GM19467 (cell line): Measurements from ENCODE around the gene PEX14.

Source experiments
- ATAC-seq: cut with Tn5 transposase; IDR thresholded peaks from one replicate; pipeline ENCODE4 v1.9.1; 2021; ENCODE audit warnings: mild to moderate bottlenecking, moderate library complexity; ENCODE audit not compliant: unreplicated experiment

The PEX14 gene

GRCh38 chr1:10615332-10615731 lies 140.6 kb downstream of the PEX14 start:
- ATAC-seq: no peak

GRCh38 chr1:10615932-10616671 lies 141.4 kb downstream of the PEX14 start:
- no peak for ATAC-seq

- no peak for ATAC-seq
Measured at GRCh38 chr1:10616696-10617095, 141.9 kb downstream of the PEX14 start.

GRCh38 chr1:10617318-10617717 lies 142.6 kb downstream of the PEX14 start:
- ATAC-seq: no peak

DNA sequence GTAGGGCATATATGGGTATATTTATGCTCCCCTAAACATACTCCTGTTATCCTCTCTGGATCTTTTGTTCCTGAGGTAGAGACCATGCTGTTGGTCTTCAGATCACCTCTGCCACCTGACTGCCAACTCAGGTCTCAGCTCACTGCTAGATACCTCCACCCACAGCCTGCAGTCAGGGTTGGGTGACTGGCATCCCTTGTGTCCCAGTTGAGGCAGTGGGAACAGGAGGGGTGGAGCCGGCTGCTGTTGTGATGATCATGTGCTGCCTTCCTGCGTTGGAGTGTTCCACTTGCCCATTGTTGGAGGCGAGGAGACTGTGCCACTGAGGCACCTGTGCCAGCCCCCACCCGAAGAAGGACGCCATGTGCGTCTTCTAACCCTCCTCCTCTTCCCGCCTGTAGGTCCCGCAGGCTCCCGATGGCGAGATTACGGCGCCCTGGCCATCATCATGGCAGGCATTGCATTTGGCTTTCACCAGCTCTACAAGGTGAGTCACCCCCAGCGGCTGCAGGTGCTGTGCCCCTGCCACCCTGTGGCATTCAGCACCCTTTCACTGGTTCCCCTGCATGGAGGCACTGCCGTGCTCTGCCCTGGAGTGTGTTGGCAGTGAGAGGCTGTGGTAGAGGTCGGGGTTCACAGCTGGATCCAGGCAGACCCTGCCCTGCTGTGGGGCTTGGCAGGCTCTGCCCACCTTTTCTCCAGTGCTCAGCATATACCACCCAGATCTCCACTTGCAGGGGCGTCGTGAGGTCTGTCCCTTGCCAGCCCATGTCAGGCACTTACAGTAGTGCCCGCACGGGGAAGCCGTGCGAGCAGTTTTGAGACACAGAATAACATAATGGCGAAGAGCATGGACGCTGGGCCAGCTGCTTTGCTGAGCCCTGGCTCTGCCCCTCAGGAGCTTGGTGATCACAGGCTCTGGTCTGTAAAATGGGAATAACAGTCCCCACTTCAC lies 143.5 kb downstream of the PEX14 start:
- no peak for ATAC-seq

DNA sequence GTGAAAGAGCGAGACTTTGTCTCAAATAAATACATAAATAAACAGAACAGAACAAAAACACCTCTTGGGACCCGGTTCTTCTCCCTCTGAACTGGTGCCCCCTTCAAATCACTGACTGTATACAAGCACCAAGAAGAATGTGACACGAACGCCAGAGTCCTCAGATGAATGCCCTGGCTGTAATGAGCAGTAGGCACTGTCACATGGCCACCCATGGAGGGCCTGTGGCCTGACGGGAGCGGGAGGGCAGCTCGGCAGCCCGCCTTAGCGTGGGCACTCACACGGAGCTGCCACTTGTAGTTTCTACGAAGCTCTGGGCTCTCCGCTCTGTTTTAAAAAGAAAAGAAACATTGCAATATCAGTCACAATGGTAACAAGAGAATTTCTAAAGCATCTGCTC lies 146.0 kb downstream of the PEX14 start:
- no peak for ATAC-seq

DNA sequence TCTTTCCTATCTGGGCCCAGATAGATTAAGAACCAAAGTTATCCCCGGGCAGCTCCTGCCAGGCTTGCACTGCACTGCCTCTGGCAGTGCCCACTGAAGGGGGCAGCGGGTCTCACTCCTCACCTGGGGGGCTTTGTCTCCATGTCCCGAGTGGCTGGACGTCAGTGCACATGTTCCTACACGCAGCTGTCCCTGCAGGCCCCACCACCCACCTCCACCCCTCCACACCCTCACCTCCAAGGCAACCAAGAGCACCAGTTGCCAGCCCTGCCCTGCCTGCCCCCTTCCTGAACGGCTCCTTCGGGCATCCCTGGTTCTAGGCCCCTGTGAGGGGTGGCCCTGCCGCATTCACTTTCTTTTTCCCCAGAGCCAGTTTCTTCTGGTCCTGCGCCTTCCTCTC lies 147.2 kb downstream of the PEX14 start:
- ATAC-seq: no peak

DNA sequence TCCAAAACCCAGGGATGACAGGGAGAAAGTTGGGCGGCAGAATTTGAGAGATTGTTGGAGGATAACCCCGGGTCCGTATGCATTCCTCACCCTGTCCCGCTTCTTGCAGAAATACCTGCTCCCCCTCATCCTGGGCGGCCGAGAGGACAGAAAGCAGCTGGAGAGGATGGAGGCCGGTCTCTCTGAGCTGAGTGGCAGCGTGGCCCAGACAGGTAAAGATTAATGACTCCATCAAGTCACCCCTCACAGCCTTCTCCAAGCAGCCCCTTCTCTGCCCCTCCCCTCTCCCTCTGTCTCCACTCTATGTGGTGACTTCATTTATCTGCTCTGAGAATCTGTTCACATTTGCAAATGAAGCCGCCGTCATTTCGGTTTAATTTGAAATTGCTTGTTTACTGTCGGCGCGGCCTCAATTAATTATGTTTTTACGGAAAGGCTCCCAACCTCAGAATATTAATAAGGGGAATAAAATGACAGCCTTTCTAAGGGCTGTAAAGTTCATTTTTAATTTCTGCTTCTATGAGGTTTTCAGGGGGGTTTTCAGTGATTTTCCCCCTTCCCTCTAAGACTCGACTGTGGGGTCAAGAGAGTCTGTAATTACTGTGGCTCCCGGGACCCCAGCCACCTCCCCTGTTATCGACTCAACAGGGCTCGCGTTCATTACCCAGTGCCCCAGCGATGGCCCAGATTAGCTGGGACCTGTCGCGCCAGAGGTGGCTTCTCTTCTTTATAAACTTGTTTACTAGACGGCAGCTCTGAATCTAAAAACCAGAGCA lies 148.3 kb downstream of the PEX14 start:
- ATAC-seq: no peak

DNA sequence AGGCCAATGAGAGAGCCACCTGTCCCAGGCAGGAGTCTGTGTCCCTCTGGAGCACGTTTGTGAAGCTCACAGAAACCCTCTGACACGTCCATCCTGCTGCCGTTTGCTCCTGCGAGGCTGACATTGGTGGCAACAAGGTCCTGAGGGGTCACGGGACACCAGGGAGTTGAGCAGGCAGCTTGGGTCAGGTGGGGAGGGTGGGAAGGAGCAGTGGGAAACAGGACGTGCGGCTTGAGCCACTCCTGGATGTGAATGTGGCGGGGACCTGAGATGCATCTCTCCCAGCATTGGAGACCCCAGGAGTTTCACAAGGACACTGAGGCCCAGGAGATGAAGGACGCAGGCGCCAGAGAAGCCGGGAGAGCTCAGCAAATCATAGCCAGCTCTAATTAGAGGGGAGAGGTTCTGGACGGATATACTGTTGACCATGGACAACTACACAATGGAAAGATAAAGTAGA lies 149.0 kb downstream of the PEX14 start:
- ATAC-seq: no peak

DNA sequence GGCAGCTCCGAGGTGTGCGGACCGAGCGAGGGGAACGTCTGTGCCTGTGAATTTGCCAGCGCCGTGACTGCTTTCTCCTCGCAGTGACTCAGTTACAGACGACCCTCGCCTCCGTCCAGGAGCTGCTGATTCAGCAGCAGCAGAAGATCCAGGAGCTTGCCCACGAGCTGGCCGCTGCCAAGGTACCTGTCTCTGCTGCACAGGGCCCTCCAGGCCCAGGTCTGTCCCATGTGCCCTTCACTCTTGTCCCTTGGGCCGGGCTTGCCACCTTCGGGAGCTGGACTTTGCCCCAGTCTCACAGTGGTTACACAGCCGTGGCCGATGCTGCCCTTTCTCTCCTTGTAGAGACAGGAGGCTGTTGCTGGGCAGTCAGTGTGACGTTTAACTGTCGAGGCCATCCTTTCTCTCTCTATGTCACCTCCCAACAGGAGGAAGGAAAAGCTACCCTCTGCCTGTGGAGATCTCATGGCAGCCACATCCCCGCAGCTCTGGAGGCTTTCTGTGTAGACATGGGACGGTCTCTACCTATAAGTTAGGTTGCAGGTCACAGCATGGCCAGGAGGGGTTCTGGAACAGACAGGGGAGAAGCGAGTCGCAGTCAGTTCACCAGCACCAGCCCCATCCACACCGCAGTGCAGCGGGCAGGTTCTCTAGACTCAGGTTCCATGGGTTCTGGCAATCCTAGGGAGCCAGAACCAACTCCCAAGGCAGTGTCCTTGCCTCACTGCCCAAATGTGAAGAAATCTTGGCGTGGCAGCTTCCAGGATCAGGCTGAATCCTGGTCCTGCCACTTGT lies 149.7 kb downstream of the PEX14 start:
- no peak for ATAC-seq

DNA sequence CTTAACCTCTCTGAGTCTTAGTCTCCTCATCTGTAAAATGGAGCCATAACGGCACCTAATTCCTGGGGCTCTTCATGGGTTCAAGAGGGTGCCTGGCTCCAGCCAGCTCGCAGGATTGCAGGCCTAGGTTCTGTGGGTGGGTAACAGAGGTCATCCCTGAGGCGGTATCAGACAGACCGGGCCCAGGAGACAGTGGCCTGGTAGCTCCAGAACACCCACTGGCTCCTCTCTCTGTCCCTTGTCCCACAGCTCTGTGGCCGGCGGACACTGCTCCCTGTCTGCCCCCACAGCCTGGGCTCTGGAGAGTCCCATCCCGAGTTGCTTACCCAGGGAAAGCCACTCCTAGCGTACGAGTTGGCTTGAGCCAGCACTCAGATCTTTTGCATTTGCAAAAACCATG lies 150.3 kb downstream of the PEX14 start:
- ATAC-seq: no peak

- ATAC-seq: no peak
Measured at GRCh38 chr1:10625554-10625953, 150.8 kb downstream of the PEX14 start.

GRCh38 chr1:10626131-10626731 lies 151.5 kb downstream of the PEX14 start:
- no peak for ATAC-seq

GRCh38 chr1:10626791-10627410 lies 152.2 kb downstream of the PEX14 start:
- no peak for ATAC-seq

GRCh38 chr1:10628685-10629084 lies 153.9 kb downstream of the PEX14 start:
- ATAC-seq: no peak

DNA sequence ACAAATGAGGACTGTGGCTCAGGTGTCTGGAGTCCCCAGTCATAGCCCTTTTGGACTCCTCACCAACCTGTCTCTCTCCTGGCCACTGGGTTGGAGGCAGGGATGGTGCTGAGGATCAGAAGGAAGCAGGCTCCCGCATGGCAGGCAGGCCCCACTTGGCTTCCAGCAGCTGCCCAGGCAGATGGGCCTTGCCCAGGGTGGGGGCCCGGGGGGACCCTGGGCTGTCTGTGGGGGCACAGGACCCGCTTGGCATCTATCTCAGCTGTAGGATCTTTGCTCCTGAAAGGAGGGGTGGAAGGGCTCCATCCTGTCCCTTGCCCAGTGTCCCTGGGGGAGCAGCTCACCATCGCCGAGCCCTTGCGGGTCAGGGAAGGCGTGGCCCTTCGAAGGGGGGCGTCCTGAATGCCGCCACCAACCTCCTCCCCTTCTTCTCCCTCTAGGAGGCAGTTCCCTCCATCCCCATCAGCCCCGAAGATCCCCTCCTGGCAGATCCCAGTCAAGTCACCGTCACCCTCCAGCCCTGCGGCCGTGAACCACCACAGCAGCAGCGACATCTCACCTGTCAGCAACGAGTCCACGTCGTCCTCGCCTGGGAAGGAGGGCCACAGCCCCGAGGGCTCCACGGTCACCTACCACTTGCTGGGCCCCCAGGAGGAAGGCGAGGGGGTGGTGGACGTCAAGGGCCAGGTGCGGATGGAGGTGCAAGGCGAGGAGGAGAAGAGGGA lies 154.5 kb downstream of the PEX14 start:
- no peak for ATAC-seq

DNA sequence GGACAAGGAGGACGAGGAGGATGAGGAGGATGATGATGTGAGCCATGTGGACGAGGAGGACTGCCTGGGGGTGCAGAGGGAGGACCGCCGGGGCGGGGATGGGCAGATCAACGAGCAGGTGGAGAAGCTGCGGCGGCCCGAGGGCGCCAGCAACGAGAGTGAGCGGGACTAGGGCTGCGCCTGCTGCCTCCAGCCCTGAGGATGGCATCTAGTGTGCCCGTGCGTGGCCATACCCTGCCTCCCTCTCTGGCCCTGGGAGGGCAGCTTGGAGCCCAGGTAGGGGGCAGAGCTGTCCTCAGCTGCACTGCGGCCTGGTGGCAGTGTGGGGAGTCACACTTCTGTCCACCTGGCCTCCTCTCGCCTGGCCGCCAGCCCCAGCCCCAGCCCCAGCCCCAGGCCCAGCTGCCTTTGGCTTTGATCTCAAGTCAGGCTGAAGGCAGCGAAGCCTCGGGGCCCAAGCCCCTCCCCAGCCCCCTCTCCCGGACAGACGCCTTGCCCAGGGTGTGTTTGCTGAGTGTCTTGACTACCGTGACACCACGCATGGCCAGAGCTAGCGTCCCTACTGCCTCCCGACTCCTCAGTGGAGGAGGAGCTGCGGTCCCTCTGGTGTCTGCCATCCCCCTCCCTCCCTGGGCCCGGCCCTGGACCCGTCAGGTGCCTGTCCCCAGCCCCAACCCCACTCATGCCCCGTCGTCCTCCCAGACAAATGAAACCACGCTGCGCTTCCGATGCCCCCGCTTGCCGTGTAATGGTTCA lies 155.2 kb downstream of the PEX14 start:
- ATAC-seq: no peak

GRCh38 chr1:10630661-10631120 lies 155.9 kb downstream of the PEX14 start:
- no peak for ATAC-seq
